Testis (tissue), 2 donors: ENCODE data around the gene ADORA1.

Source experiments
- POLR2A ChIP-seq: fragments of 450-650 bp; IDR thresholded peaks from one replicate; pipeline ENCODE4 v1.6.1; 2017; ENCODE audit warnings: antibody characterized with exemption, mild to moderate bottlenecking, moderate library complexity
- TF ChIP-seq, protein P1 (sequence below), 3 experiments: fragments of 450-650 bp in 2 of 3; fragments of 200-600 bp in 1 of 3; sonication (generic) in 1 of 3; IDR thresholded peaks; one replicate each; pipeline ENCODE4 v1.5.1; 2016 to 2019; ENCODE audit warnings: antibody characterized with exemption in 3 of 3, mild to moderate bottlenecking in 2 of 3, moderate library complexity in 1 of 3

DNA sequence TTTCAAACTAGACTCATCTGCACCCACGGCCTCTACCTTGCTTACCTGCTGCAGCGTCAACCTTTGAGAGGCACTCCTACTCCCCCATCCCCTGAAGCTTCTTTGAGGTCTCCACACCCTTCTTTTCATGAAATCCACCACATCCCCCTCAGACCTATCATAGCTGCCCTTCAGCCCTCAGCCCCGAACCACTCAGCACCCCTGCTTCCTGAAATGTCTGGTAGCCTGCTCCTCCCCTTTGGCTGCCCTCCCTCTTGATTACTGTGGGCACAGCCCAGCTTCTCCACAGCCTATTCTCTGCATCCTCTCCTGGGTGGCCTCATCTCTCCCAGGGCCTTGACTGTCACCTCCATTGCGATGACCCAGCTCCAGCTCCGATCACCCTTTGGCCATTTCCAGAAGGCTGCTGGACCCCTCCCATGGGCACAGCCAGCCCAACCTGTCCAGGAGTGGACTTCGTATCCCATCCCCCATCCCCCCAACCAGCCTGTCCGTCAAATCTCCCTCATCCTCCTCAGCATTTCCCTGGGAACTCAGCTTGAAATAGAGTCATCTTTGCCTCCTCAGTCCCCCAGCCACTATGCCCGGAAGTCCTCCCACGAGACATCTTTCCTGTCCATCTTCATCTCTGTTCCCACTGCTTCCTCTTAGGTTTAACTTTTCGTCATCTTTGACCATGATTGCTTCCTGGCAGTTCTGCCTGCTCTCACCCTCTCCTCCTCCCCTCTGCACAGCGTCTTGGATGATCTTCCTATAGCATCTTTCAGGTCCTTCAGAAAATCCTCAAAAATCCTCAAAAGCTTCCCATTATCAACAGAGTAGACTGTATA lies 6.1 kb upstream of the ADORA1 start:
- TF ChIP-seq POLR2A: no peak
- TF ChIP-seq, protein P1, sequence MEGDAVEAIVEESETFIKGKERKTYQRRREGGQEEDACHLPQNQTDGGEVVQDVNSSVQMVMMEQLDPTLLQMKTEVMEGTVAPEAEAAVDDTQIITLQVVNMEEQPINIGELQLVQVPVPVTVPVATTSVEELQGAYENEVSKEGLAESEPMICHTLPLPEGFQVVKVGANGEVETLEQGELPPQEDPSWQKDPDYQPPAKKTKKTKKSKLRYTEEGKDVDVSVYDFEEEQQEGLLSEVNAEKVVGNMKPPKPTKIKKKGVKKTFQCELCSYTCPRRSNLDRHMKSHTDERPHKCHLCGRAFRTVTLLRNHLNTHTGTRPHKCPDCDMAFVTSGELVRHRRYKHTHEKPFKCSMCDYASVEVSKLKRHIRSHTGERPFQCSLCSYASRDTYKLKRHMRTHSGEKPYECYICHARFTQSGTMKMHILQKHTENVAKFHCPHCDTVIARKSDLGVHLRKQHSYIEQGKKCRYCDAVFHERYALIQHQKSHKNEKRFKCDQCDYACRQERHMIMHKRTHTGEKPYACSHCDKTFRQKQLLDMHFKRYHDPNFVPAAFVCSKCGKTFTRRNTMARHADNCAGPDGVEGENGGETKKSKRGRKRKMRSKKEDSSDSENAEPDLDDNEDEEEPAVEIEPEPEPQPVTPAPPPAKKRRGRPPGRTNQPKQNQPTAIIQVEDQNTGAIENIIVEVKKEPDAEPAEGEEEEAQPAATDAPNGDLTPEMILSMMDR (IDR thresholded peaks at IDR 0.05): no peak
